Mesenchymal stem cell (in vitro differentiated cells and primary cell): ENCODE results near the gene TMEM222.
"Not testable (repeated sequence)": the region's sequence is repeated elsewhere in the genome, so short reads cannot be mapped to it uniquely, and the experiment has no call there.

Experiments
- DNase-seq: peaks from one replicate; pipeline ENCODE4 v3.0.0-alpha.2; 2013
- H2AFZ ChIP-seq: one replicate; pipeline ENCODE4 v1.6.1; 2013; ENCODE audit warnings: low read depth, mild to moderate bottlenecking, control low read depth, inconsistent platforms, low read length, moderate library complexity
- H2AK5ac ChIP-seq: 2 replicates; pipeline ENCODE4 v1.6.1; 2013; ENCODE audit warnings: low read length, moderate library complexity, mild to moderate bottlenecking, inconsistent platforms; ENCODE audit not compliant: severe bottlenecking
- H2BK120ac ChIP-seq: one replicate; pipeline ENCODE4 v1.6.1; 2013; ENCODE audit warnings: low read depth, mild to moderate bottlenecking, inconsistent platforms, low read length, moderate library complexity
- H2BK12ac ChIP-seq, 2 experiments: one replicate each; pipeline ENCODE4 v1.6.1; 2013; ENCODE audit warnings: inconsistent platforms in 2 of 2, low read length in 2 of 2, mild to moderate bottlenecking in 2 of 2, moderate library complexity in 2 of 2, control low read depth in 1 of 2
- H2BK15ac ChIP-seq: one replicate; pipeline ENCODE4 v1.6.1; 2013; ENCODE audit warnings: mild to moderate bottlenecking, low read depth, inconsistent platforms; ENCODE audit not compliant: poor library complexity, severe bottlenecking
- H2BK5ac ChIP-seq: 2 replicates; pipeline ENCODE4 v1.6.1; 2013; ENCODE audit warnings: low read depth, mild to moderate bottlenecking, low read length, control low read depth, inconsistent platforms; ENCODE audit not compliant: poor library complexity, severe bottlenecking
- H3K14ac ChIP-seq, 2 experiments: one replicate each; pipeline ENCODE4 v1.6.1; 2013; ENCODE audit warnings: inconsistent platforms in 2 of 2, low read length in 2 of 2, control low read depth in 1 of 2, mild to moderate bottlenecking in 1 of 2, moderate library complexity in 1 of 2
- H3K18ac ChIP-seq, 2 experiments: one replicate each; pipeline ENCODE4 v1.6.1; 2013; ENCODE audit warnings: inconsistent platforms in 2 of 2, low read length in 2 of 2, control low read depth in 1 of 2, low read depth in 1 of 2, mild to moderate bottlenecking in 1 of 2
- H3K23ac ChIP-seq, 2 experiments: one replicate each; pipeline ENCODE4 v1.6.1; 2013; ENCODE audit warnings: inconsistent platforms in 2 of 2, low read length in 2 of 2, mild to moderate bottlenecking in 2 of 2, moderate library complexity in 2 of 2, control low read depth in 1 of 2
- H3K27ac ChIP-seq: 2 replicates; pipeline ENCODE4 v1.5.1; 2013; ENCODE audit warnings: mild to moderate bottlenecking, moderate library complexity, low read length, control low read depth, inconsistent platforms; ENCODE audit not compliant: poor library complexity, severe bottlenecking
- H3K27me3 ChIP-seq, 2 experiments: 2 replicates each; pipeline versions ENCODE4 v1.6.1 to v1.7.0; 2013; ENCODE audit warnings: low read length in 2 of 2, mild to moderate bottlenecking in 2 of 2, moderate library complexity in 2 of 2, control low read depth in 1 of 2, inconsistent platforms in 1 of 2; ENCODE audit not compliant: control insufficient read depth in 1 of 2, insufficient read depth in 1 of 2
- H3K36me3 ChIP-seq, 2 experiments: 2 replicates each; pipeline versions ENCODE4 v1.6.1 to v1.7.0; 2013; ENCODE audit warnings: low read length in 2 of 2, control low read depth in 1 of 2, inconsistent platforms in 1 of 2, low read depth in 1 of 2, mild to moderate bottlenecking in 1 of 2; ENCODE audit not compliant: insufficient read depth in 2 of 2, control insufficient read depth in 1 of 2
- H3K4ac ChIP-seq, 2 experiments: one replicate each; pipeline ENCODE4 v1.6.1; 2013; ENCODE audit warnings: inconsistent platforms in 2 of 2, low read length in 2 of 2, mild to moderate bottlenecking in 2 of 2, moderate library complexity in 2 of 2, control low read depth in 1 of 2, low read depth in 1 of 2
- H3K4me1 ChIP-seq: 2 replicates; pipeline ENCODE4 v1.6.1; 2013; ENCODE audit warnings: low read depth, low read length, control low read depth; ENCODE audit not compliant: control insufficient read depth, insufficient read depth
- H3K4me2 ChIP-seq: 2 replicates; pipeline ENCODE4 v1.6.1; 2013; ENCODE audit warnings: low read length, mild to moderate bottlenecking, inconsistent platforms; ENCODE audit not compliant: poor library complexity, severe bottlenecking
- H3K4me3 ChIP-seq, 2 experiments: 2 replicates each; pipeline versions ENCODE4 v1.5.1 to v1.7.0; 2013; ENCODE audit warnings: low read length in 2 of 2, mild to moderate bottlenecking in 2 of 2, control low read depth in 1 of 2, low read depth in 1 of 2; ENCODE audit not compliant: insufficient read depth in 1 of 2
- H3K79me1 ChIP-seq: replicated peaks from 2 replicates; pipeline ENCODE4 v1.6.1; 2013; ENCODE audit warnings: mild to moderate bottlenecking, control low read depth, low read length, inconsistent platforms; ENCODE audit not compliant: poor library complexity, severe bottlenecking
- H3K9ac ChIP-seq: 2 replicates; pipeline ENCODE4 v1.7.0; 2013; ENCODE audit warnings: mild to moderate bottlenecking, low read length, moderate library complexity
- H3K9me3 ChIP-seq: 2 replicates; pipeline ENCODE4 v1.7.0; 2013; ENCODE audit warnings: mild to moderate bottlenecking, low read length; ENCODE audit not compliant: control insufficient read depth
- H4K8ac ChIP-seq: one replicate; pipeline ENCODE4 v1.6.1; 2013; ENCODE audit warnings: inconsistent platforms, mild to moderate bottlenecking, low read length, moderate library complexity
- H4K91ac ChIP-seq: one replicate; pipeline ENCODE4 v1.6.1; 2013; ENCODE audit warnings: mild to moderate bottlenecking, low read length, inconsistent platforms
- WGBS: methylation state at CpG from one replicate; pipeline ENCODE4 v1.1.7; 2013; ENCODE audit warnings: mixed read lengths; 5-methylcytosine and 5-hydroxymethylcytosine counted together

Gene TMEM222

DNA sequence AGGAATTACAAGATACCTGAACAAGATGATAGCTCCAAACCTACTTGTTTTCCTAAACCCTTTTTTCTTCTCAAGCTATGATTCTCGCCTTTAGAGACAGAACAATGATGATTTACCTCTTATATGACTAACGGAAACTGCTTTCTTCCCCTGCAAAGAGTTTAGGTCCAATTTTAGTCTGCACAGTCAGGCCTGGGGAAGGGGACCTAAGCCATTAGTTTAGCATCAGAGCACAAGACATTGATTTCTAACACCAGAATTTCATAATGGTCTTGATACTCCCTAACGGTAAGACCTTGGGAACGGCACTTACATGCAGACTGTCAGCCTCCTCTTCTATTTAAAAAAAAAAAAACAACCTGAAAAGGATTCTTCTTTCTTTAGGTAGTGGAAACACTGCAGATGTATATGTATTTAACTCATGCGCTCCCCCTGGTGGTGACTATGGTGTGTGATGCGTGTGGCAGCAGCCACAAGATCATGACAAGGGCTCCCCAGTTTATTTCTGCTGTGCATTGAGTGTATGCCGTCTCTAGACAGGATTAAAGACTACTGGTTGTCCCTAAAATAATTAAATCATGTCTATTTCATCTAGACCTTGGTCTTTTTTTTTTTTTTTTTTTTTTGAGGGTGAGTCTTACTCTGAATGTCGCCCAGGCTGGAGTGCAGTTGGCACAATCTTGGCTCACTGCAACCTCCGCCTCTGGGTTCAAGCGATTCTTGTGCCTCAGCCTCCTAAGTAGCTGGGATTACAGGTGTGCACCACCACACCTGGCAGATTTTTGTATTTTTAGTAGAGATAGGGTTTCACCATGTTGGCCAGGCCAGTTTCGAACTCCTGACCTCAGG is 37.3 kb upstream of the TMEM222 start:
- Histone ChIP-seq H3K79me1 (no peaks in the 10 kb centered on the region), H4K8ac (no peak overlapping the region), H3K9me3 (no peaks in the 10 kb centered on the region), H3K4ac (no peak overlapping the region), H2BK120ac (no peak overlapping the region), H3K36me3 (peaks cover 13 to 23% of the 10 kb centered on the region in 2 experiments), H2BK15ac (no peak overlapping the region), H3K4me3 (no peak overlapping the region), H3K18ac (no peak overlapping the region), H3K4me2 (no peak overlapping the region), H3K27me3 (no peaks in the 10 kb centered on the region), H4K91ac (peak overlapping the region; percentile 61), H2BK5ac (no peak overlapping the region), H3K9ac (peak overlapping the region; percentile 29), H3K4me1 (no peaks in the 10 kb centered on the region), H3K27ac (no peak overlapping the region), H3K23ac (no peak overlapping the region), H2AK5ac (no peak overlapping the region), H3K14ac (no peak overlapping the region), H2BK12ac (no peak overlapping the region), H2AFZ (no peak overlapping the region)
- DNase-seq, result peak; percentile 79
- 73% methylated on average over 7 of the region's 11 CpGs for WGBS

- H3K18ac ChIP-seq, result no peak overlapping the region
- H2AFZ ChIP-seq, result no peak overlapping the region
- H3K9me3 ChIP-seq, result no peaks in the 10 kb centered on the region
- peaks cover 17 to 24% of the 10 kb centered on the region in 2 experiments for H3K36me3 ChIP-seq
- H4K8ac ChIP-seq, result no peak overlapping the region
- WGBS, result 80% methylated on average over 1 of the region's 2 CpGs
- peak; percentile 12 for DNase-seq
- H2BK120ac ChIP-seq, result no peak overlapping the region
- no peak overlapping the region for H3K4me3 ChIP-seq
- H3K27me3 ChIP-seq, result no peaks in the 10 kb centered on the region
- H3K14ac ChIP-seq, result no peak overlapping the region
- H3K23ac ChIP-seq, result no peak overlapping the region
- H4K91ac ChIP-seq, result peak overlapping the region; percentile 61
- no peak overlapping the region for H3K4me2 ChIP-seq
- no peak overlapping the region for H3K9ac ChIP-seq
- no peak overlapping the region for H2AK5ac ChIP-seq
- no peak overlapping the region for H2BK5ac ChIP-seq
- H3K79me1 ChIP-seq, result no peaks in the 10 kb centered on the region
- no peaks in the 10 kb centered on the region for H3K4me1 ChIP-seq
- no peak overlapping the region for H3K27ac ChIP-seq
- H2BK15ac ChIP-seq, result no peak overlapping the region
- H2BK12ac ChIP-seq, result no peak overlapping the region
- H3K4ac ChIP-seq, result no peak overlapping the region
Measured at GRCh38 chr1:27285274-27285660, 36.7 kb upstream of the TMEM222 start.

GRCh38 chr1:27285821-27286220 is 36.1 kb upstream of the TMEM222 start:
- not testable (repeated sequence) for H3K9ac ChIP-seq, H2BK15ac ChIP-seq, H3K27me3 ChIP-seq, H4K91ac ChIP-seq, H2BK12ac ChIP-seq, H3K4me2 ChIP-seq, H3K14ac ChIP-seq, H3K79me1 ChIP-seq, H3K9me3 ChIP-seq, H3K4me1 ChIP-seq, H2BK5ac ChIP-seq, H4K8ac ChIP-seq, H2AFZ ChIP-seq, H3K23ac ChIP-seq, H3K4ac ChIP-seq, H3K4me3 ChIP-seq, H2AK5ac ChIP-seq, H3K27ac ChIP-seq, H2BK120ac ChIP-seq, DNase-seq, H3K18ac ChIP-seq
- over 99% methylated on average over 6 of the region's 7 CpGs for WGBS
- H3K36me3 ChIP-seq, result peaks cover 17 to 30% of the 10 kb centered on the region in 2 experiments

DNA sequence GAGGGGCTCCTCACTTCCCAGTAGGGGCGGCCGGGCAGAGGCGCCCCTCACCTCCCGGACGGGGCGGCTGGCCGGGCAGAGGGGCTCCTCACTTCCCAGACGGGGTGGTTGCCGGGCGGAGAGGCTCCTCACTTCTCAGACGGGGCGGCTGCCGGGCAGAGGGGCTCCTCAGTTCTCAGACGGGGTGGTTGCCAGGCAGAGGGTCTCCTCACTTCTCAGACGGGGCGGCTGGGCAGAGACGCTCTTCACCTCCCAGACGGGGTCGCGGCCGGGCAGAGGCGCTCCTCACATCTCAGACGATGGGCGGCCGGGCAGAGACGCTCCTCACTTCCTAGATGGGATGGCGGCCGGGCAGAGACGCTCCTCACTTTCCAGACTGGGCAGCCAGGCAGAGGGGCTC is 32.8 kb upstream of the TMEM222 start:
- H3K36me3 ChIP-seq, result peaks cover 18 to 42% of the 10 kb centered on the region in 2 experiments
- H3K4ac ChIP-seq, H4K8ac ChIP-seq, H2BK15ac ChIP-seq, H2BK120ac ChIP-seq, H2AFZ ChIP-seq, H4K91ac ChIP-seq, H3K9me3 ChIP-seq, H3K9ac ChIP-seq, DNase-seq, H3K14ac ChIP-seq, H3K4me3 ChIP-seq, H3K18ac ChIP-seq, H3K4me2 ChIP-seq, H2BK5ac ChIP-seq, H3K4me1 ChIP-seq, H2AK5ac ChIP-seq, H3K79me1 ChIP-seq, H3K27me3 ChIP-seq, H3K23ac ChIP-seq, H2BK12ac ChIP-seq, H3K27ac ChIP-seq: not testable (repeated sequence)
- WGBS, result over 99% methylated on average over 15 of the region's 29 CpGs
